ENCODE measurements around the gene EGFL6.

GRCh38 chrX:13676885-13677284 is 107.5 kb downstream of the EGFL6 start:
- no peak for TF ChIP-seq CTCF (conservative IDR thresholded peaks at IDR 0.05)
- TF ChIP-seq ZFX (IDR thresholded peaks at IDR 0.05) = no peak

Measured in C4-2B (cell line).